Measurements from ENCODE around the gene CTDSP1. TPM values are rescaled to one million over a fixed set of nuclear protein-coding genes. Genes with fewer than 3 reads are reported as not detected.

The CTDSP1 gene
- total and polyA plus RNA-seq, 2 donors (not counting 1 experiment from before 2014, with no cell fraction given) = 99.8 to 207 TPM

- no peak for TF ChIP-seq EZH2 (IDR thresholded peaks at IDR 0.05; ENCODE audit: borderline replicate concordance, insufficient read depth, low read depth, low read length, poor library complexity, severe bottlenecking)
- TF ChIP-seq, protein P1, sequence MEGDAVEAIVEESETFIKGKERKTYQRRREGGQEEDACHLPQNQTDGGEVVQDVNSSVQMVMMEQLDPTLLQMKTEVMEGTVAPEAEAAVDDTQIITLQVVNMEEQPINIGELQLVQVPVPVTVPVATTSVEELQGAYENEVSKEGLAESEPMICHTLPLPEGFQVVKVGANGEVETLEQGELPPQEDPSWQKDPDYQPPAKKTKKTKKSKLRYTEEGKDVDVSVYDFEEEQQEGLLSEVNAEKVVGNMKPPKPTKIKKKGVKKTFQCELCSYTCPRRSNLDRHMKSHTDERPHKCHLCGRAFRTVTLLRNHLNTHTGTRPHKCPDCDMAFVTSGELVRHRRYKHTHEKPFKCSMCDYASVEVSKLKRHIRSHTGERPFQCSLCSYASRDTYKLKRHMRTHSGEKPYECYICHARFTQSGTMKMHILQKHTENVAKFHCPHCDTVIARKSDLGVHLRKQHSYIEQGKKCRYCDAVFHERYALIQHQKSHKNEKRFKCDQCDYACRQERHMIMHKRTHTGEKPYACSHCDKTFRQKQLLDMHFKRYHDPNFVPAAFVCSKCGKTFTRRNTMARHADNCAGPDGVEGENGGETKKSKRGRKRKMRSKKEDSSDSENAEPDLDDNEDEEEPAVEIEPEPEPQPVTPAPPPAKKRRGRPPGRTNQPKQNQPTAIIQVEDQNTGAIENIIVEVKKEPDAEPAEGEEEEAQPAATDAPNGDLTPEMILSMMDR (IDR thresholded peaks at IDR 0.05) = no peak
- Histone ChIP-seq H3K36me3 (replicated peaks in 1 of 2; ENCODE audit: control extremely low read depth in 1 of 2, control insufficient read depth in 1 of 2, extremely low read depth in 1 of 2, insufficient read depth in 2 of 2, low read length in 1 of 2) (no peaks in the 10 kb centered on the region), H4K20me1 (ENCODE audit: control insufficient read depth, insufficient read depth, low read length, poor library complexity, severe bottlenecking) (no peaks in the 10 kb centered on the region), H3K27ac (ENCODE audit: low read length in 2 of 2) (no peak overlapping the region), H3K9me3 (ENCODE audit: control extremely low read depth in 1 of 3, control insufficient read depth in 2 of 3, insufficient read depth in 1 of 3, low read length in 2 of 3) (no peaks in the 10 kb centered on the region), H3K4me1 (ENCODE audit: control insufficient read depth in 2 of 2, insufficient read depth in 2 of 2, low read length in 2 of 2) (no peaks in the 10 kb centered on the region), H3K9ac (ENCODE audit: low read length) (no peak overlapping the region), H3K27me3 (replicated peaks in 1 of 4; ENCODE audit: control extremely low read depth in 1 of 4, control insufficient read depth in 3 of 4, insufficient read depth in 4 of 4, low read length in 3 of 4) (peaks cover 0 to 5% (median 0%) of the 10 kb centered on the region in 4 experiments), H3K79me2 (ENCODE audit: control insufficient read depth, insufficient read depth, low read length) (no peaks in the 10 kb centered on the region), H3K4me3 (ENCODE audit: control extremely low read depth in 1 of 5, extremely low read depth in 1 of 5, insufficient read depth in 1 of 5, low read depth in 2 of 5, low read length in 4 of 5) (no peak overlapping the region), H2AFZ (ENCODE audit: insufficient read depth, low read depth, low read length, poor library complexity, severe bottlenecking) (no peak overlapping the region), H3K4me2 (replicated peaks; ENCODE audit: low read depth, low read length, poor library complexity, severe bottlenecking) (no peak overlapping the region)
- H3K27me3 Mint-ChIP-seq = peaks cover 5% of the 10 kb centered on the region
- no peaks in the 10 kb centered on the region for H3K4me1 Mint-ChIP-seq
- ChIA-PET POLR2A (no interaction called here), CTCF (no interaction called here)
- no peak overlapping the region for H3K4me3 Mint-ChIP-seq
- ATAC-seq (ENCODE audit: low read depth) (no peak), DNase-seq (no peak)
- H3K9me3 Mint-ChIP-seq (ENCODE audit: insufficient read depth) = no peaks in the 10 kb centered on the region
- 90% methylated on average over 10 of the region's 10 CpGs for WGBS (ENCODE audit: insufficient coverage)
- intact Hi-C loops (cut with micrococcal nuclease) = no loop called here
- no peak overlapping the region for H3K27ac Mint-ChIP-seq
Measured at GRCh38 chr2:218425531-218425930, 25.9 kb downstream of the CTDSP1 start.

- Histone ChIP-seq H2AFZ (ENCODE audit: insufficient read depth, low read depth, low read length, poor library complexity, severe bottlenecking) (no peak overlapping the region), H3K79me2 (ENCODE audit: control insufficient read depth, insufficient read depth, low read length) (no peaks in the 10 kb centered on the region), H3K4me2 (replicated peaks; ENCODE audit: low read depth, low read length, poor library complexity, severe bottlenecking) (no peak overlapping the region), H3K4me1 (ENCODE audit: control insufficient read depth in 2 of 2, insufficient read depth in 2 of 2, low read length in 2 of 2) (no peaks in the 10 kb centered on the region), H3K9ac (ENCODE audit: low read length) (no peak overlapping the region), H3K27ac (ENCODE audit: low read length in 2 of 2) (no peak overlapping the region), H3K27me3 (replicated peaks in 1 of 4; ENCODE audit: control extremely low read depth in 1 of 4, control insufficient read depth in 3 of 4, insufficient read depth in 4 of 4, low read length in 3 of 4) (peaks cover 0 to 9% (median 0%) of the 10 kb centered on the region in 4 experiments), H4K20me1 (ENCODE audit: control insufficient read depth, insufficient read depth, low read length, poor library complexity, severe bottlenecking) (no peaks in the 10 kb centered on the region), H3K4me3 (ENCODE audit: control extremely low read depth in 1 of 5, extremely low read depth in 1 of 5, insufficient read depth in 1 of 5, low read depth in 2 of 5, low read length in 4 of 5) (no peak overlapping the region), H3K9me3 (ENCODE audit: control extremely low read depth in 1 of 3, control insufficient read depth in 2 of 3, insufficient read depth in 1 of 3, low read length in 2 of 3) (no peaks in the 10 kb centered on the region), H3K36me3 (replicated peaks in 1 of 2; ENCODE audit: control extremely low read depth in 1 of 2, control insufficient read depth in 1 of 2, extremely low read depth in 1 of 2, insufficient read depth in 2 of 2, low read length in 1 of 2) (no peaks in the 10 kb centered on the region)
- Mint-ChIP-seq H3K27me3 (peaks cover 10% of the 10 kb centered on the region), H3K27ac (no peak overlapping the region), H3K9me3 (ENCODE audit: insufficient read depth) (no peaks in the 10 kb centered on the region), H3K4me3 (no peak overlapping the region), H3K4me1 (no peaks in the 10 kb centered on the region)
- no peak for ATAC-seq (ENCODE audit: low read depth)
- ChIA-PET POLR2A (no interaction called here), CTCF (no interaction called here)
- intact Hi-C loops (cut with micrococcal nuclease) = no loop called here
- 81% methylated on average over 10 of the region's 11 CpGs for WGBS (ENCODE audit: insufficient coverage)
- DNase-seq = no peak
- TF ChIP-seq, protein P1 (IDR thresholded peaks at IDR 0.05) = no peak
- no peak for TF ChIP-seq EZH2 (IDR thresholded peaks at IDR 0.05; ENCODE audit: borderline replicate concordance, insufficient read depth, low read depth, low read length, poor library complexity, severe bottlenecking)
Measured at GRCh38 chr2:218427741-218428140, 28.1 kb downstream of the CTDSP1 start.

Data from B cell (primary cell).